ENCODE results near the gene ZEB2.
A peak's percentile ranks its signal among the peaks of the same experiment; 100 is the strongest.

The ZEB2 gene

DNA sequence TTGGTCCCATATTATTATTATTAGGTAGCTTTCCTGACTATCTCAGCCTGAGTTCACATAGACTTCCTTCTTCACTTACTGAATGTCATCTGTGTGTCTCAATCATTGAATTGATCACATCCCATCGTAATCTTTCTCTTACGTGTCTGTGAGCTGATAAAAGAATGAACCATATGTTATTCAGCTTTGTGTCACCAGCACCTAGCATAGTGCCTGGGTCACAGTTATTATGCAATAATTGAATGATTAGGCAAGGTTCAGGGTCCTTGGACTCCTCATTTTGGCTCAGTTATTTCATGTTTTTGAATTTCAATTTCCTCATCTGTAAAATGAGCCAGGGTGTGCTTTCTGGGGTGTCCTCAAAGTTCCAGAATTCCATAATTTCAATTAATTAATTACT is 107.2 kb downstream of the ZEB2 start:
- peaks cover 40% of the 10 kb centered on the region for H3K4me1 Mint-ChIP-seq (ENCODE audit: low read depth)
- H3K36me3 Mint-ChIP-seq (ENCODE audit: low read depth): peaks cover 56% of the 10 kb centered on the region
- H3K27me3 Mint-ChIP-seq: no peaks in the 10 kb centered on the region
- peaks cover 12% of the 10 kb centered on the region for H3K9me3 Mint-ChIP-seq
- no peak overlapping the region for H3K27ac Mint-ChIP-seq
- H3K4me3 Mint-ChIP-seq: no peak overlapping the region

DNA sequence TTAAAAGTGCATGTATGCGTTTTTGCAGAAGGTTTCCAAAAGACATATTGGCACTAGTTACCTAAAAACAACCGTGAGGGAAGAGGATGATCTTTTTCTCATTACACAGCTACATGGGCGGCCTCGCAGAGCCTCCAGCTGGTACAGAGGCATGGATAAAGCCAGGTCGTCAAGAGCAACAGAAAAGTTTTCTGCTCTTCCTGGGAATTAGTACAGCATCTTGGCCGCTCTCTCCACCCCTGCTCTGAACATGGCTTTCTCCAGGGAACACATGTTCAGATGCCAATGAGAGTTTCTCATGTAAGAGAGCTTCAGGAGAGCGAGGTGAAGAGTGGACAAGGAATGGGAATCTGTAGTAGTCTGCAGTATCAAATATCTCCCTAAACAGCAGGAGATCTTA is 108.4 kb downstream of the ZEB2 start:
- Mint-ChIP-seq H3K4me1 (ENCODE audit: low read depth) (peaks cover 36% of the 10 kb centered on the region), H3K36me3 (ENCODE audit: low read depth) (peaks cover 51% of the 10 kb centered on the region), H3K4me3 (no peak overlapping the region), H3K27me3 (no peaks in the 10 kb centered on the region), H3K27ac (no peak overlapping the region), H3K9me3 (peaks cover 7% of the 10 kb centered on the region)

DNA sequence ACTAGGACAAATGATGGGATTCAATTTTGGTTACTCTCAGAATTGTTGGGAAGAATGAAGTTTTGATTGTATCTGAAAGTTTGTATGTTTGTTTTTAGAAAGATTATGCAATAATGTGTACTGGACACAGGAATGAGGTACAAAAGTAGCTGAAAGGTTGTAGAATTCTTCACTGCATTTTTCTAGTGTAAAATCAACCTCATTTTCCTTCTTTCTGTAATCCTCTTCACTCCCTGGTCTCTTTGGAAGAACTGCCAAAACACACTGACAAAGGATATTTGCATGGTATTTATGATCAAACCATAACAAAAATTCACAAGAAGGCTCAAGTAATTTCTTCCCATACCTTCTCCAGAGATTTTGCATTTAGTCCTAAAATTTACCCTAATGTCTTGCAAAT is 110.7 kb downstream of the ZEB2 start:
- peaks cover 26% of the 10 kb centered on the region for H3K4me1 Mint-ChIP-seq (ENCODE audit: low read depth)
- H3K4me3 Mint-ChIP-seq: no peak overlapping the region
- peaks cover 4% of the 10 kb centered on the region for H3K9me3 Mint-ChIP-seq
- H3K27me3 Mint-ChIP-seq: no peaks in the 10 kb centered on the region
- H3K27ac Mint-ChIP-seq: no peak overlapping the region
- H3K36me3 Mint-ChIP-seq (ENCODE audit: low read depth): peaks cover 55% of the 10 kb centered on the region

DNA sequence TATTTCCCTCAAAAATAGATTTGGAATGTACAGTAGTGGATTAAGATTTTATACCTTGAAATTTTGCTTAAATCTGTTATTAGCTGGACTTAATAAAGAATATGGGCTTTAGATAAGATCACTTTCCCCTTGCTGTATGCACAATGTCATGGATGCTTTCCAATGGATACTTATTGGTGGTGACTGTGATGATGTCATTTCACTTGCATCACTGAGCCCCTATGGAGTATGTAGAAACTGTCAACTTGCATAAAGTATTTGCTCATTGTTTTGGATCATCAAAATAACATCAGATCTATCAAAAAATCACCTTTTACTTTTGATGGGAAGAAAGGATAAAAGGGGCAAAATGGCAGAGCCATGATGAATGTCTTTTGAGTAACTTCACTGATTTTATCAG is 112.7 kb downstream of the ZEB2 start:
- H3K27me3 Mint-ChIP-seq: no peaks in the 10 kb centered on the region
- no peak overlapping the region for H3K27ac Mint-ChIP-seq
- no peak overlapping the region for H3K4me3 Mint-ChIP-seq
- peaks cover 4% of the 10 kb centered on the region for H3K9me3 Mint-ChIP-seq
- H3K36me3 Mint-ChIP-seq (ENCODE audit: low read depth): peaks cover 56% of the 10 kb centered on the region
- H3K4me1 Mint-ChIP-seq (ENCODE audit: low read depth): peaks cover 16% of the 10 kb centered on the region

DNA sequence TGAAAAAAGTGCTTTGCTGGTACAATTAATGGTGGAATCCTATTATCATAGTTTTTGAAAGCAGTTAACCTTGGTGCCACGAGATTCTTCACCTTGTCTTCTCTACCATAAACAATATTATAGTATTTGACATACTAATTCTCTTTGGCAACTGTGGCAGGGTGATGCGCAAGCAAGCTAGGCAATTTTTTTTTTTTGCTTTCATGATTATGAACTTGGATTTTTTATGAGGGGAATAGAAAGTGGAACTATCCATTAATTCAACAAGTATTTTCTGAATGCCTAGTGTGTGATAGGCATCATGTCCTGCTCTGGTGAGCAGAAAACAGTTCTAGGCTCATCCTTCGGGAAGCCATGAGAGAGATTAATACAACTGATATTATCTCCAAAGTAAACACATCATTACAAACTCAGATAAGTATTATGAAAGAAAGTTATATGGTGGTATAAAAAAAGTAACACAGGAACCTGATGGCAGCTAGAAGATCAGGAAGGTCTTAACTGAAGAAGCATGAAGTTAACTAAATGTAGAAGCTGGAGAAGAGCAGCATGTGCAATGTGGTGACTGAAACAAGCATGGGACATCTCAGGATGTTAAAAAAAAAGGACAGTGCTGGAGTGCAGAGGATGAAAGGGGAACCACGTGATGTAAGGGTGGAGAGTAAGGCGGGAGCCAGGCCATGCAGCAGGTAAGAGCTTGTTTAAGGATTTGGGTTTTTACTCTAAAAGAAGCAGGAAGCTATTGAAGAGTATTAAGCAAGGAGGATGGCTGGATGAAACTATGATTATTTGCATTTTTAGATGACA is 113.7 kb downstream of the ZEB2 start:
- Mint-ChIP-seq H3K4me1 (ENCODE audit: low read depth) (peaks cover 20% of the 10 kb centered on the region), H3K27me3 (no peaks in the 10 kb centered on the region), H3K4me3 (no peak overlapping the region), H3K9me3 (peaks cover 4% of the 10 kb centered on the region), H3K27ac (peak overlapping the region; percentile 23), H3K36me3 (ENCODE audit: low read depth) (peaks cover 58% of the 10 kb centered on the region)

DNA sequence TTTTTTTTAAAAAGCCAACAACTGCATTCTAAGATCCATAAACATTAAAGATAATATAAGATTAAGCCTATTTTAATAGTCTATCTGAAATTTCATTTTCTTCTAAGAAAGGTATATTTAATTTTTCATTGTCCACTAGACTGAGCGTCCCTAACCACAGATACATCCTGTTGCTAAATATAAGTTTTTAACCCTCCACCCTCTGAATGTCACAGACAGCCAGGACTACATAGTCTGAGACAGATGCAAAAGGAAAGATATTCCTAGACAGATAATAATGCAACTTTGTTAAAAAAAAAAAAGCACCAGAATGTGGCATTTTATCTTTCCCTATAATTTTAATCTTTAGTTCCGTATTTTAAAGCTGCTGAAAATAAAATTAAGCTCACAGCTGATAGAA is 114.6 kb downstream of the ZEB2 start:
- Mint-ChIP-seq H3K4me3 (no peak overlapping the region), H3K27me3 (no peaks in the 10 kb centered on the region), H3K27ac (no peak overlapping the region), H3K9me3 (peaks cover 4% of the 10 kb centered on the region), H3K36me3 (ENCODE audit: low read depth) (peaks cover 67% of the 10 kb centered on the region), H3K4me1 (ENCODE audit: low read depth) (peaks cover 20% of the 10 kb centered on the region)

DNA sequence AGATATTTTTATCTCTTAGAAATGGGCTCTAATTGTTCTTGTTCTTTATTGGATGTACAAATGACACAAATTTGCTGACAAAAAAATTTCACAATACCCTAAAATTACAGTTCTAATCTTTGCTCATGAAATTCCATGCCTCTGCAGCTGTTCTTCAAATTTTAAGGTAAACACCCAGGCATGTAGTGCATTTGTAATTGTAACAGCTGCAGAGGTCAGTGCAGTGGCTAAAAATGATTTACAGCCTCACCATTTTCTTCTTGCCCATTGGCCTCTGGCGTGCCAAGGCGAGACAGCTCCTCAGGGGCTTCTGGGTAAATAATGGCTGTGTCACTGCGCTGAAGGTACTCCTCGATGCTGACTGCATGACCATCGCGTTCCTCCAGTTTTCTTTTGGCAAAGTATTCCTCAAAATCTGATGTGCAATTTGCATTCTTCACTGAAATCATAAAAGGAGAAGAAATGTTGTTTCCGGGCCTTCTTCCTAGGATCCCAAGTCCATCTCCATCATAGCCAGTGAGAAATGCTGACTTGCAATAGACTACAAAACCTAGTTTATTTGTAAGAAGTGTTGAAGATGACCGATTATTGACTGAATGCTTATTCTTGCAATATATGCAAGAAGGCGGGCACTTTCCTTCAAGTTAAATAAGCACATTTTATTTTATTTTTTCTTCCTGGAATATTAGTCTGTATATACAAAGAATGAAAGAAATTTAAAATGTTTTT is 115.2 kb downstream of the ZEB2 start:
- Mint-ChIP-seq H3K27ac (no peak overlapping the region), H3K9me3 (peaks cover 4% of the 10 kb centered on the region), H3K4me3 (no peak overlapping the region), H3K4me1 (ENCODE audit: low read depth) (peaks cover 20% of the 10 kb centered on the region), H3K27me3 (no peaks in the 10 kb centered on the region), H3K36me3 (ENCODE audit: low read depth) (peaks cover 72% of the 10 kb centered on the region)

DNA sequence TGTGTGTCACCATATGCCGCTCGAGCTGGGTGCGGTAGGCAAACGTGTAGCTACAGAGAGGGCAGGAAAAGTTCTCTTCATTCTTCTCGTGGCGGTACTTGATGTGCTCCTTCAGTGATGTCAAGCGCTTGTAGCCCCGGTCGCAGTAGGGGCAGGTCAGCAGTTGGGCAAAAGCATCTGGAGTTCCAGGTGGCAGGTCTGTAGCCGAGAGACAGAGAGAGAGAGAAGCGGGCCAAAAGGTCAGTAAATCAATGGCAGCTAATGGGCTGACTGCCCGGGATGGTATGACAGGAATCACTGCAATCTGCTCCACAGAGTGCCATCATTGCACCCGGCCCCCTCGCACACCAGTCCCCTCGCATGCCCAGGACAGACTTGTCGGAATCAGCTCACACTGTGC is 116.0 kb downstream of the ZEB2 start:
- Mint-ChIP-seq H3K36me3 (ENCODE audit: low read depth) (peaks cover 75% of the 10 kb centered on the region), H3K27me3 (no peaks in the 10 kb centered on the region), H3K9me3 (peaks cover 4% of the 10 kb centered on the region), H3K4me3 (no peak overlapping the region), H3K4me1 (ENCODE audit: low read depth) (peaks cover 20% of the 10 kb centered on the region), H3K27ac (no peak overlapping the region)

DNA sequence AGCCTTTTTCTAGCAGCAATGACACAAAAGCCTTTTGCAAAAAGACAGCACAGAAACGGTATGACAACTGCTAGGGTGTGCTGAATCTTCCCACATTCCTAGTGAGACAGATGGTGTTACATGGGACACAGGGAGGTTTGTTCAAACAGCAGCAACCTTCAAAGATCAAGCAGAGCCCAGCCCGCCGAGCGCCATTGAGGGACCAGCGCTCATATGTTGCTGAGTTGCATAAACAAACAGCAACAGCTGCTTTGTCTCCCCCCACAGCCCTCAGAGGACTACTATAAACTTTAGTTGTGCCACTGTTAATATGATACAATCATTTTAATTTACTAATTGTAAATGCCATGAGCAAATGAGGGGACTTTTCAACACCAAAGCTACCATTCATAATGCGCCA is 117.7 kb downstream of the ZEB2 start:
- Mint-ChIP-seq H3K4me3 (no peak overlapping the region), H3K27ac (no peak overlapping the region), H3K27me3 (no peaks in the 10 kb centered on the region), H3K36me3 (ENCODE audit: low read depth) (peaks cover 73% of the 10 kb centered on the region), H3K4me1 (ENCODE audit: low read depth) (peaks cover 20% of the 10 kb centered on the region), H3K9me3 (peaks cover 4% of the 10 kb centered on the region)

DNA sequence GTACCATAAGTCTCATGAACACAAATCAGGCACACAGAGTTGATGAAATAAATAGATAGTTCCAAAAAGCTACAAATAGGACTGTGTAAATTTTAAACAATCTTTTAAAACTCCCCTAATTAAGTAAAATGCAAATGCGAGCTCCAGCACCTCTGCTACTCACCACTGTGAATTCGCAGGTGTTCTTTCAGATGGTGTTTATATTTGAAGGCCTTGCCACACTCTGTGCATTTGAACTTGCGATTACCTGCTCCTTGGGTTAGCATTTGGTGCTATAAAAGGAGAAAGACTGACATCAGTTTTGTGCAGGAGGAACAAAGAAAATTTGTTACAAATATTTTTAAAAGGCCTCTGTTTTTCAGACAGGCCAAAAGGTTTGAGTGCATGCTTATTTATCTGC is 118.9 kb downstream of the ZEB2 start:
- peaks cover 73% of the 10 kb centered on the region for H3K36me3 Mint-ChIP-seq (ENCODE audit: low read depth)
- H3K27me3 Mint-ChIP-seq: no peaks in the 10 kb centered on the region
- no peaks in the 10 kb centered on the region for H3K9me3 Mint-ChIP-seq
- no peak overlapping the region for H3K27ac Mint-ChIP-seq
- H3K4me3 Mint-ChIP-seq: no peak overlapping the region
- peaks cover 13% of the 10 kb centered on the region for H3K4me1 Mint-ChIP-seq (ENCODE audit: low read depth)

DNA sequence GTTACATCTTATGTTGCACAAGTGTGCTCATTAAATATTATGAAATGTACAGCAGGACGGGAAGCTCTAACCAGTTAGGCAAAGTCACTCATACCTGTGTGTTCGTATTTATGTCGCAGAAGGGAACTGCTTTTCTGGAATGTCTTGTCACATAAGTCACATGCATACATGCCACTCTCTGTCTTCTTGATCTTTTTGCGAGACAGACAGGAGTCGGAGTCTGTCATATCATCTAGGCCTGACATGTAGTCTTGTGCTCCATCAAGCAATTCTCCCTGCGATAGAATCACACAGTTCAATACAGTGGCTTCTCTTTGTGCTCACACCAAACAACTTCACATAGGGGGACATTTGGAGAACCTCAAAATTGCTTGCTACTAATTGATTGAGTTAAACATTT is 123.6 kb downstream of the ZEB2 start:
- Mint-ChIP-seq H3K27ac (no peak overlapping the region), H3K4me1 (ENCODE audit: low read depth) (peaks cover 7% of the 10 kb centered on the region), H3K36me3 (ENCODE audit: low read depth) (peaks cover 65% of the 10 kb centered on the region), H3K4me3 (no peak overlapping the region), H3K27me3 (no peaks in the 10 kb centered on the region), H3K9me3 (no peaks in the 10 kb centered on the region)

DNA sequence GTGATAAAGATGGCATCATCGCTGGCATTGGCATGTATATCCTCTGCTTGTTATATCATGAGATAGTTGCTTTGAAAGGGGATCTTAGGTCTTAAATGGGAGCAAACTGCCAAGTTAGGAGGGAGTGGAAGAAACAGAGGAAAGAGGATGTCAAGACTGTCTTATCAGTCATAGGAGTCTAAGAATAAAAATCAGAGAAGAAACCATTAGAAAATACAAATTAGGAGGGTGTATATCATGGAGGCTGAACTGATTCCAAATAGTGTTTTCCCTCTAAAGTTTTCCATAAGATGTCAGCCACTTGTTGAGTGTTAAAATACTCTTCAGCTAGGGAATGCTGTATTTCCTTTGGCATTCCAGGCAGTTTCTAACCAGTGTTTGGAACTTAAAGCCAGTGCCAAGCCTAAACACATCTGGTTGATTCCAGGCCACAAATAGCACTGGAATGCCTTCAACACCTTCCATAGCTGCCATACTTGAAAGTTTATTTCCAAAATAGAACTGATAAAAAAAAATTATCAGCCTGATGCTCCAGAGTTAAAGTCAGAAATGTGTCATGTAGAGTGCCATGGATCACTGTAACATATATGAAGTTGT is 129.4 kb downstream of the ZEB2 start:
- H3K27me3 Mint-ChIP-seq: no peaks in the 10 kb centered on the region
- peaks cover 7% of the 10 kb centered on the region for H3K4me1 Mint-ChIP-seq (ENCODE audit: low read depth)
- no peaks in the 10 kb centered on the region for H3K9me3 Mint-ChIP-seq
- no peak overlapping the region for H3K27ac Mint-ChIP-seq
- H3K36me3 Mint-ChIP-seq (ENCODE audit: low read depth): peaks cover 15% of the 10 kb centered on the region
- no peak overlapping the region for H3K4me3 Mint-ChIP-seq

DNA sequence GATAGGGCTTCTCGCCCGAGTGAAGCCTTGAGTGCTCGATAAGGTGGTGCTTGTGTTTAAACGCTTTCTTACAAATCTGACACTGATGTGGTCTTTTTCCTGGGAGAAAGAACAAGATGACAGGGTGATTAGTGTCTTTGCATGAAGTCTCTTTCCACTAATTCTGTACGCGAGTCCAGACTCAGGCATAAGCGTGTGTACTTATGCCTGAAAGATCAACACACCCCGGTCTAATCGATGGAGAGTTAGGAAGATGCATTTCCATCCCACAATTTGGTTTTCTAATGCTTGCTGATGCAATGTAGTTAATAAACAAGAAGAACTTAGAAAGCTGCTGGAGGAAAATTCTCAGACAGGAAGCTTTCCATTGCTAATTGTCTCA is 130.0 kb downstream of the ZEB2 start:
- H3K27me3 Mint-ChIP-seq: no peaks in the 10 kb centered on the region
- H3K4me3 Mint-ChIP-seq: no peak overlapping the region
- peaks cover 7% of the 10 kb centered on the region for H3K4me1 Mint-ChIP-seq (ENCODE audit: low read depth)
- H3K27ac Mint-ChIP-seq: no peak overlapping the region
- peaks cover 14% of the 10 kb centered on the region for H3K36me3 Mint-ChIP-seq (ENCODE audit: low read depth)
- no peaks in the 10 kb centered on the region for H3K9me3 Mint-ChIP-seq

DNA sequence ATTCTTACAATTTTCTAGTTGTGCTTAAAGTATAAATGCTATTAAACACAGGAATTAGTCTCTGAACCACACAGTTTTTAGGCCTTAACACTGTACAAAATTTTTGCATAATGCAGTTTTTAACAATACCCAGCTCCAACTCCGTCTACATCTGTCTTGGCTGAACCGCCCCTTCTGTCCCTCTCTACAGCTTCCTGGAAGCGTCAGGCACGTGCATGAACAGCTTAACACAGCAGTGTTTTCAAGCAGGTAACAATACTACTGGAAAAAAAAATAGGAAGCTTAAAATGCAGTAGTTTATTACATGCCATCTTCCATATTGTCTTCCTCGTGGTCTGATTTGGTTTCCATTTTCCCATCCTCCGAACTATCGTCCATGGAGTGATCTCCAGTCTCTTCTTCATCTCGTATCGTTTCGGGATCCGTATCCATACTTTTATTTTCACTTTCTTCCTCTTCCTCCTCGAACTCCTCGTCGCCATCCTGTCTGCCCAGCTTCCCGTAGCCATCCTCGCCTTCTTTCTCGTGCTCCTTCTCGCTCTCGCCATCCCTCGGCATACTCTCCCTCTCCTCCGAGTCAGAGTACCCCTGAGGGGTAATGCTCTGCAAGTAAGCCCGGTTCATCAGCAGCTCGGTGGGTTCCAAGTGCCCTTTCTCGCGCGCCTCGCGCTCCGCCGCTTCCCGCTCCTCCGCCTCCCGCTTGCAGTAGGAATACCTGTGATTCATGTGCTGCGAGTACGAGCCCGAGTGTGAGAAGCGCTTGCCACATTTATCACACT is 130.6 kb downstream of the ZEB2 start:
- Mint-ChIP-seq H3K27ac (no peak overlapping the region), H3K4me3 (no peak overlapping the region), H3K4me1 (ENCODE audit: low read depth) (peaks cover 7% of the 10 kb centered on the region), H3K36me3 (ENCODE audit: low read depth) (peaks cover 14% of the 10 kb centered on the region), H3K27me3 (no peaks in the 10 kb centered on the region), H3K9me3 (no peaks in the 10 kb centered on the region)

DNA sequence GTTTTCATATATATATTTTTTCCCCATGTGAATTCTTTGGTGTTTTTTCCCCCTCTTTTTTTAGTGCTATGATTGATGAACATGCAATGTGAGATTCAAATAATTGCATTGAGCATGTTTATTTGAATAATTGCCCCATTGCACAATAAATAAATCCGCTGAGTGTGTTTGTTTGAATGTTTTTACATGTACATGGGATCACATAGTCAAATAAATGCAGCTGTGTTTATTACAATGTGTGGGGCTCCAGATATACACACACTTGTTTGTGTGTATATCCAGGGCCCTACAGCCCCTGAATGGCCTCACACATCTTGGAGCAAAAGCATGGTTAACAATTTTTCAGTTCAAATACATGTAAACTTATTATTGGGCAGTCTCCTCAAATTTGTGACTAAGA is 134.5 kb downstream of the ZEB2 start:
- no peaks in the 10 kb centered on the region for H3K27me3 Mint-ChIP-seq
- H3K4me1 Mint-ChIP-seq (ENCODE audit: low read depth): peaks cover 36% of the 10 kb centered on the region
- no peak overlapping the region for H3K4me3 Mint-ChIP-seq
- H3K27ac Mint-ChIP-seq: no peak overlapping the region
- no peaks in the 10 kb centered on the region for H3K9me3 Mint-ChIP-seq
- peaks cover 12% of the 10 kb centered on the region for H3K36me3 Mint-ChIP-seq (ENCODE audit: low read depth)

Data from stimulated activated naive CD8-positive, alpha-beta T cell treated with anti-CD3 and anti-CD28 coated beads, Interleukin-15, Interleukin-2, amounts not matched to agents 100 ng/mL and 50 ng/mL, for 24 hours (primary cell).